Right lobe of liver (tissue), 4 donors: ENCODE data around the gene CCDC71.

Source experiments
- POLR2A ChIP-seq: fragments of 450-650 bp; IDR thresholded peaks from one replicate; pipeline ENCODE4 v1.6.1; 2017; ENCODE audit warnings: antibody characterized with exemption, mild to moderate bottlenecking
- TF ChIP-seq, protein P1 (sequence below), 4 donors: fragments of 200-600 bp in 3 of 4; fragments of 450-650 bp in 1 of 4; IDR thresholded peaks; one replicate each; pipeline versions ENCODE4 v1.5.1 to v1.8.0; 2016 to 2022; ENCODE audit warnings: antibody characterized with exemption in 4 of 4, mild to moderate bottlenecking in 2 of 4
- donor health status: DM: no; HTN: no; CAD: no.
- donor health status: DM: no; HTN: no; CAD: no.
- donor health status: DM: no; HTN: yes; CAD: no.

GRCh38 chr3:49170744-49171118, 4.6 kb upstream of the CCDC71 start:
- TF ChIP-seq, protein P1, sequence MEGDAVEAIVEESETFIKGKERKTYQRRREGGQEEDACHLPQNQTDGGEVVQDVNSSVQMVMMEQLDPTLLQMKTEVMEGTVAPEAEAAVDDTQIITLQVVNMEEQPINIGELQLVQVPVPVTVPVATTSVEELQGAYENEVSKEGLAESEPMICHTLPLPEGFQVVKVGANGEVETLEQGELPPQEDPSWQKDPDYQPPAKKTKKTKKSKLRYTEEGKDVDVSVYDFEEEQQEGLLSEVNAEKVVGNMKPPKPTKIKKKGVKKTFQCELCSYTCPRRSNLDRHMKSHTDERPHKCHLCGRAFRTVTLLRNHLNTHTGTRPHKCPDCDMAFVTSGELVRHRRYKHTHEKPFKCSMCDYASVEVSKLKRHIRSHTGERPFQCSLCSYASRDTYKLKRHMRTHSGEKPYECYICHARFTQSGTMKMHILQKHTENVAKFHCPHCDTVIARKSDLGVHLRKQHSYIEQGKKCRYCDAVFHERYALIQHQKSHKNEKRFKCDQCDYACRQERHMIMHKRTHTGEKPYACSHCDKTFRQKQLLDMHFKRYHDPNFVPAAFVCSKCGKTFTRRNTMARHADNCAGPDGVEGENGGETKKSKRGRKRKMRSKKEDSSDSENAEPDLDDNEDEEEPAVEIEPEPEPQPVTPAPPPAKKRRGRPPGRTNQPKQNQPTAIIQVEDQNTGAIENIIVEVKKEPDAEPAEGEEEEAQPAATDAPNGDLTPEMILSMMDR (IDR thresholded peaks at IDR 0.05), result no peak
- no peak for TF ChIP-seq POLR2A
